Hepatocyte (in vitro differentiated cells): Measurements from ENCODE around the gene RPL27.

Source experiments
- CTCF ChIP-seq: fragments of 200-600 bp; sonication (generic); IDR thresholded peaks from 2 replicates; pipeline ENCODE4 v1.5.1; 2016; ENCODE audit warnings: antibody characterized with exemption, mild to moderate bottlenecking; ENCODE audit not compliant: poor library complexity
- EZH2phosphoT487 ChIP-seq: fragments of 200-600 bp; sonication (generic); IDR thresholded peaks from one replicate; pipeline ENCODE4 v1.6.1; 2018; ENCODE audit warnings: antibody characterized with exemption, mild to moderate bottlenecking, low read depth, moderate library complexity; ENCODE audit not compliant: unreplicated experiment, severe bottlenecking

DNA sequence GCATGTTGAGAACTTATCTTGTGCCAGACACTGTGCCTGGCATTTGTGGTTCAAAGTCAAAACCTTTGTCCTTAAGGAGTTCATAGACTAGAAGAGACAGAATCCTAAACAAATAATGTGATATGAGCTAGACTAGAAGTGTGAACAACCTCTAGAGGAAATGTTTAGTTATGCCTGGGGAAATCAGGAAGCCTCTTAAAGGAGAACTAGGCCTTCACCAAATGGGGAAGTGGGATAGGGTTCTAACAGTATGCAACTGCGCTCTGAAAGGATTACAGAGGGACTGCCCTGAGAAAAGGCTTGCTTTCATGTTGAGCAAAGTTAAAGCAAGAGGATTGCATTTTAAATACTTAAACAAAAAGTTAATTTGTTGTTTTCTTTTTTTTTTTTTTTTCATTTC, 13.0 kb upstream of the RPL27 start:
- TF ChIP-seq CTCF (no peak), EZH2phosphoT487 (no peak)
